HepG2 (cell line): ENCODE results near the gene BGN. TPM values are rescaled to one million over a fixed set of nuclear protein-coding genes. Genes with fewer than 3 reads are reported as not detected.
A peak's percentile ranks its signal among the peaks of the same experiment; 100 is the strongest.

Experiments
- ATAC-seq: fragments of 200-7000 bp; cut with Tn5 transposase; 3 replicates; pipeline ENCODE4 v1.9.1; 2020; ENCODE audit warnings: mild to moderate bottlenecking, moderate library complexity
- BruUV-seq: library from RNA; stranded (reverse); fragments of 400-500 nt; replicated peaks from 2 replicates; lab custom pipeline; 2021; lab: Mats Ljungman, UMichigan
- CTCF ChIA-PET: fragments of 300-600 bp; formaldehyde crosslinking; extraction: SDS; loops from one replicate; lab custom pipeline; 2021; ENCODE audit warnings: low total read pairs, inconsistent platforms, low intra/inter-chr PET ratio; lab: Yijun Ruan, JAX
- POLR2A ChIA-PET: fragments of 350-600 bp; sonication (Branson Sonifier 250); formaldehyde crosslinking; loops from one replicate; lab custom pipeline; 2020; ENCODE audit warnings: antibody characterized with exemption, inconsistent platforms; lab: Yijun Ruan, JAX
- DNase-seq: peaks from one replicate; pipeline ENCODE4 v3.0.0-alpha.2; 2015; ENCODE audit warnings: low spot score
- FAIRE-seq: peaks from 3 replicates; lab custom pipeline; 2011; peaks lifted over from hg19 to GRCh38; lab: Jason Lieb, UNC
- H2AFZ ChIP-seq: one replicate; pipeline ENCODE4 v1.6.1; 2011; ENCODE audit warnings: low read length, inconsistent platforms
- H3K27ac ChIP-seq: fragments of 300-600 bp; 3 replicates; pipeline ENCODE4 v1.8.0; 2011; ENCODE audit warnings: mixed run types, mild to moderate bottlenecking, mixed read lengths, low read length, inconsistent platforms; ENCODE audit not compliant: insufficient read depth; ENCODE audit errors: extremely low read length
- H3K27me3 ChIP-seq, 2 experiments: fragments of 200-600 bp in 1 of 2; 2 replicates in 1 of 2; 3 replicates in 1 of 2; pipeline versions ENCODE4 v1.6.0 to v1.8.0; 2011; ENCODE audit warnings: low read length in 2 of 2, mild to moderate bottlenecking in 2 of 2, moderate library complexity in 2 of 2, inconsistent platforms in 1 of 2; ENCODE audit not compliant: insufficient read depth in 2 of 2, control insufficient read depth in 1 of 2
- H3K36me3 ChIP-seq, 2 experiments: fragments of 200-600 bp in 1 of 2; replicated peaks in 1 of 2; 2 replicates in 1 of 2; 3 replicates in 1 of 2; pipeline versions ENCODE4 v1.5.1 to v1.8.0; 2011; ENCODE audit warnings: low read length in 2 of 2, inconsistent platforms in 1 of 2; ENCODE audit not compliant: insufficient read depth in 2 of 2, control insufficient read depth in 1 of 2
- H3K4me1 ChIP-seq: 2 replicates; pipeline ENCODE4 v1.5.1; 2012; ENCODE audit warnings: low read length, inconsistent platforms; ENCODE audit not compliant: insufficient read depth
- H3K4me2 ChIP-seq: 2 replicates; pipeline ENCODE4 v1.6.0; 2011; ENCODE audit warnings: low read depth, low read length, inconsistent platforms
- H3K4me3 ChIP-seq, 3 experiments: fragments of 200-600 bp in 1 of 3; sonication (generic), shearing (Covaris generic) in 1 of 3; replicated peaks in 1 of 3; 2 replicates each; pipeline ENCODE4 v1.5.1; 2011 to 2016; ENCODE audit warnings: low read length in 3 of 3, inconsistent platforms in 2 of 3, low read depth in 2 of 3, mild to moderate bottlenecking in 2 of 3, control low read depth in 1 of 3, mixed read lengths in 1 of 3; ENCODE audit not compliant: insufficient read depth in 1 of 3
- H3K79me2 ChIP-seq: one replicate; pipeline ENCODE4 v1.6.1; 2011; ENCODE audit warnings: low read length, inconsistent platforms; ENCODE audit not compliant: insufficient read depth
- H3K9ac ChIP-seq: 2 replicates; pipeline ENCODE4 v1.6.0; 2011; ENCODE audit warnings: mild to moderate bottlenecking, low read depth, low read length, inconsistent platforms; ENCODE audit not compliant: insufficient read depth
- H3K9me3 ChIP-seq: 2 replicates; pipeline ENCODE4 v1.5.1; 2012; ENCODE audit warnings: mild to moderate bottlenecking, low read length
- H4K20me1 ChIP-seq: 2 replicates; pipeline ENCODE4 v1.6.0; 2011; ENCODE audit warnings: inconsistent platforms, mild to moderate bottlenecking, low read length, moderate library complexity; ENCODE audit not compliant: insufficient read depth
- ADNP ChIP-seq: sonication (generic); formaldehyde crosslinking; IDR thresholded peaks from 2 replicates; pipeline ENCODE4 v1.4.0; 2020; ENCODE audit warnings: missing genetic modification reagents
- BRD4 ChIP-seq: sonication (generic); formaldehyde crosslinking; IDR thresholded peaks from 2 replicates; pipeline ENCODE4 v1.4.0; 2020; ENCODE audit warnings: missing genetic modification reagents
- DRAP1 ChIP-seq: IDR thresholded peaks from 2 replicates; pipeline ENCODE4 v1.6.1; 2016; ENCODE audit warnings: missing genetic modification reagents, missing compliant biosample characterization
- MAX ChIP-seq: IDR thresholded peaks from 2 replicates; pipeline ENCODE4 v1.6.1; 2012; ENCODE audit warnings: inconsistent platforms
- NR1H2 ChIP-seq: sonication (generic); formaldehyde crosslinking; IDR thresholded peaks from 2 replicates; pipeline ENCODE4 v1.8.1; 2022; ENCODE audit warnings: low read depth, missing genetic modification reagents, borderline replicate concordance
- SOX13 ChIP-seq, 3 experiments: fragments of 450-650 bp in 1 of 3; sonication (generic) in 1 of 3; formaldehyde crosslinking in 1 of 3; IDR thresholded peaks in 2 of 3; conservative IDR thresholded peaks in 1 of 3; 2 replicates each; pipeline versions ENCODE4 v1.5.0 to v1.6.1; 2016 to 2020; ENCODE audit warnings: antibody characterized with exemption in 1 of 3, mild to moderate bottlenecking in 1 of 3, missing compliant biosample characterization in 1 of 3, missing genetic modification reagents in 1 of 3, moderate library complexity in 1 of 3
- ZFP82 ChIP-seq: sonication (generic); formaldehyde crosslinking; IDR thresholded peaks from 2 replicates; pipeline ENCODE4 v1.5.1; 2020; ENCODE audit warnings: mild to moderate bottlenecking, missing genetic modification reagents, borderline replicate concordance
- ZNF256 ChIP-seq: sonication (generic); formaldehyde crosslinking; conservative IDR thresholded peaks from 2 replicates; pipeline ENCODE4 v1.4.0; 2020; ENCODE audit warnings: missing genetic modification reagents
- ZNF281 ChIP-seq: sonication (generic); formaldehyde crosslinking; IDR thresholded peaks from 2 replicates; pipeline ENCODE4 v1.4.0; 2020; ENCODE audit warnings: missing genetic modification reagents, borderline replicate concordance
- ZNF446 ChIP-seq: sonication (generic); formaldehyde crosslinking; IDR thresholded peaks from 2 replicates; pipeline ENCODE4 v1.5.0; 2020; ENCODE audit warnings: mild to moderate bottlenecking, missing genetic modification reagents
- ZNF530 ChIP-seq: sonication (generic); formaldehyde crosslinking; IDR thresholded peaks from 2 replicates; pipeline ENCODE4 v1.5.0; 2020; ENCODE audit warnings: low read depth, mild to moderate bottlenecking, missing genetic modification reagents
- ZNF616 ChIP-seq: sonication (generic); formaldehyde crosslinking; IDR thresholded peaks from 2 replicates; pipeline ENCODE4 v1.5.0; 2020; ENCODE audit warnings: low read depth, mild to moderate bottlenecking, missing genetic modification reagents
- ZNF790 ChIP-seq: sonication (generic); formaldehyde crosslinking; IDR thresholded peaks from 2 replicates; pipeline ENCODE4 v1.8.0; 2022; ENCODE audit warnings: missing genetic modification reagents, mild to moderate bottlenecking, borderline replicate concordance
- ZSCAN5A ChIP-seq: sonication (generic); formaldehyde crosslinking; IDR thresholded peaks from 2 replicates; pipeline ENCODE4 v1.8.0; 2022; ENCODE audit warnings: mild to moderate bottlenecking, missing genetic modification reagents, borderline replicate concordance
- WGBS: methylation state at CpG from one replicate; pipeline ENCODE4 v1.1.6; 2017; ENCODE audit warnings: low lambda C conversion rate; 5-methylcytosine and 5-hydroxymethylcytosine counted together
- in situ Hi-C: cut with HindIII; loops from 2 replicates; pipeline ENCODE4 v1.10.0; 2017; ENCODE audit warnings: low pct_unique_long_range_greater_than_20kb; ENCODE audit not compliant: extremely low pct_ligation_motif_present
- intact Hi-C: fragments of 100-400 bp; cut with micrococcal nuclease; formaldehyde crosslinking; loops from one replicate; pipeline ENCODE4 v1.10.0; 2022; ENCODE audit not compliant: unreplicated experiment
- polyA plus RNA-seq, 8 experiments: library from polyadenylated mRNA; depleted of rRNA in 3 of 8; stranded (reverse) in 7 of 8; unstranded in 1 of 8; fragments of >200 nt; fragmentation: Illumina TruSeq in 4 of 8; extraction: Trizol in 4 of 8; gene quantifications; 2 replicates each; pipeline versions ENCODE4 v1.2.1 to v1.2.3, GENCODE V29; 2011 to 2016; ENCODE audit warnings: low read depth in 4 of 8, missing spikeins in 1 of 8, mixed read lengths in 1 of 8; ENCODE audit not compliant: insufficient read depth in 1 of 8
- total RNA-seq, 5 experiments: library from RNA; depleted of rRNA; stranded (reverse); fragments of >200 nt; fragmentation: Illumina TruSeq; extraction: Trizol; gene quantifications; 2 replicates each; pipeline ENCODE4 v1.2.3, GENCODE V29; 2016; ENCODE audit warnings: low read depth in 1 of 5

BGN gene
- total and polyA plus RNA-seq, 2 of the 13 experiments (the other 11 are each of a cell fraction or from before 2014, with no cell fraction given) = 0.18 to 0.63 TPM

- TF ChIP-seq ZNF281 (CRISPR knock-in tag) = no peak
- no peak for TF ChIP-seq ZNF446 (CRISPR knock-in tag)
- TF ChIP-seq ZFP82 (CRISPR knock-in tag) = no peak
- TF ChIP-seq ZNF616 (CRISPR knock-in tag) = no peak
- no peak for TF ChIP-seq ZNF530
- TF ChIP-seq BRD4 (CRISPR knock-in tag) = no peak
- no peak for TF ChIP-seq SOX13 (IDR thresholded peaks at IDR 0.05)
- no peak for TF ChIP-seq SOX13 (CRISPR knock-in tag; conservative IDR thresholded peaks at IDR 0.05 in 1 of 2, IDR thresholded peaks at IDR 0.05 in 1 of 2)
- no peak for TF ChIP-seq NR1H2 (CRISPR knock-in tag)
- TF ChIP-seq, all 625 proteins: peak for 0
Observed at GRCh38 chrX:153468008-153468580, 26.7 kb upstream of the BGN start (continued).

GRCh38 chrX:153469811-153470410 is 24.9 kb upstream of the BGN start:
- ChIA-PET POLR2A (interaction anchor here (1.0 to 2.0 kb wide), 3 partner anchors 19 to 153 kb away, joined by 3 to 10 read pairs (median 9); no protein-coding TSS in a partner anchor), CTCF (interaction anchor here (2.5 kb wide), 1 partner anchor 38 kb away, joined by 17 read pairs; no protein-coding TSS in a partner anchor)
- in situ Hi-C loops = loop anchor here (5.0 kb wide), 1 partner anchor 37 kb away; no protein-coding TSS in a partner anchor
- peak overlapping the region; percentile 54 for H3K27ac ChIP-seq
- H3K27me3 ChIP-seq = no peaks in the 10 kb centered on the region; a peak in 1 of 5 replicates
- no peaks in the 10 kb centered on the region for H4K20me1 ChIP-seq
- H3K9me3 ChIP-seq = no peaks in the 10 kb centered on the region
- H3K4me2 ChIP-seq = peak overlapping the region; percentile 84
- FAIRE-seq = no peak
- H2AFZ ChIP-seq = no peak overlapping the region
- H3K4me1 ChIP-seq = peaks cover 11% of the 10 kb centered on the region
- H3K79me2 ChIP-seq = no peaks in the 10 kb centered on the region
- intact Hi-C loops = no loop called here
- WGBS = 0% methylated on average over 3 of the region's 32 CpGs
- ATAC-seq = peak; percentile 67
- peak overlapping the region; percentile 71 for H3K9ac ChIP-seq
- no TSS peak for BruUV-seq
- peak overlapping the region; percentile 62 to 78 (median 73); a peak in 5 of 6 replicates for H3K4me3 ChIP-seq
- DNase-seq = no peak
- H3K36me3 ChIP-seq = no peaks in the 10 kb centered on the region; a peak in 1 of 5 replicates
- no peak for TF ChIP-seq ZSCAN5A (CRISPR knock-in tag)
- TF ChIP-seq ADNP = no peak
- peak; percentile 44; the same call in 1 of the 2 replicates for TF ChIP-seq MAX
- no peak for TF ChIP-seq DRAP1
- TF ChIP-seq ZNF256 = no peak
- no peak for TF ChIP-seq ZNF790
